ENCODE measurements around the gene C9. TPM values are rescaled to one million over a fixed set of nuclear protein-coding genes. Genes with fewer than 3 reads are reported as not detected.

Gene C9
- polyA plus RNA-seq, 1 donor from 2014 or later, result not detected

DNA sequence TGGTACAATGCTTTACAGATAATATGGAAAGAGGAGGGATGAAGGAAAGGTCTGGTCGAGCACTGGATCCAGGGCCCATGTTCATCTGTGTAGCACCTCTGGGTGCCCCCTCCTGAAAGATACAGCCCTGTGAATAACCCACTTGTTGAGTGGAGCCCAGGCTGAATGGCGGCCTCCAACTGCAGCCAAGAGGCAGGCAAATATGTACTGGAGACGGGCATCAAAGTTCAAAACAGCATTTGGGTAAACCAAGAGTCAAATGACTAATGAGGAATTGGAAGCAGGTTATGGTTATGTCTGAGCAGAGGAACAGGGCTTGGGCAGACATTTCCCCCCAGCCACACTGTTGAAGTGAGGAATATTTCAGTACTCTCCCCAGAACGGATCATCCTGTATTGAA lies 1.1 kb downstream of the C9 start:
- Histone ChIP-seq H3K27ac (ENCODE audit: low read length) (no peak overlapping the region), H3K27me3 (ENCODE audit: insufficient read depth, low read depth, low read length) (no peaks in the 10 kb centered on the region), H4K20me1 (ENCODE audit: insufficient read depth) (no peaks in the 10 kb centered on the region), H3K9me3 (ENCODE audit: low read length) (no peaks in the 10 kb centered on the region), H3K79me2 (replicated peaks; ENCODE audit: insufficient read depth, low read length) (no peaks in the 10 kb centered on the region), H3K9ac (ENCODE audit: low read length) (no peak overlapping the region), H3K4me2 (ENCODE audit: low read length) (no peak overlapping the region), H3K9me2 (ENCODE audit: insufficient read depth, low read length) (no peaks in the 10 kb centered on the region), H3F3A (ENCODE audit: insufficient read depth, low read length, poor library complexity, severe bottlenecking) (no peaks in the 10 kb centered on the region), H2AFZ (ENCODE audit: low read depth, low read length) (no peak overlapping the region), H3K36me3 (ENCODE audit: insufficient read depth, low read length) (no peaks in the 10 kb centered on the region), H3K4me3 (ENCODE audit: low read length) (no peak overlapping the region)
- no peak for TF ChIP-seq EZH2 (IDR thresholded peaks at IDR 0.05; ENCODE audit: borderline replicate concordance, insufficient read depth, low read length, poor library complexity, severe bottlenecking)
- no peak for TF ChIP-seq POLR2AphosphoS5 (IDR thresholded peaks at IDR 0.05)
- TF ChIP-seq, protein P1, sequence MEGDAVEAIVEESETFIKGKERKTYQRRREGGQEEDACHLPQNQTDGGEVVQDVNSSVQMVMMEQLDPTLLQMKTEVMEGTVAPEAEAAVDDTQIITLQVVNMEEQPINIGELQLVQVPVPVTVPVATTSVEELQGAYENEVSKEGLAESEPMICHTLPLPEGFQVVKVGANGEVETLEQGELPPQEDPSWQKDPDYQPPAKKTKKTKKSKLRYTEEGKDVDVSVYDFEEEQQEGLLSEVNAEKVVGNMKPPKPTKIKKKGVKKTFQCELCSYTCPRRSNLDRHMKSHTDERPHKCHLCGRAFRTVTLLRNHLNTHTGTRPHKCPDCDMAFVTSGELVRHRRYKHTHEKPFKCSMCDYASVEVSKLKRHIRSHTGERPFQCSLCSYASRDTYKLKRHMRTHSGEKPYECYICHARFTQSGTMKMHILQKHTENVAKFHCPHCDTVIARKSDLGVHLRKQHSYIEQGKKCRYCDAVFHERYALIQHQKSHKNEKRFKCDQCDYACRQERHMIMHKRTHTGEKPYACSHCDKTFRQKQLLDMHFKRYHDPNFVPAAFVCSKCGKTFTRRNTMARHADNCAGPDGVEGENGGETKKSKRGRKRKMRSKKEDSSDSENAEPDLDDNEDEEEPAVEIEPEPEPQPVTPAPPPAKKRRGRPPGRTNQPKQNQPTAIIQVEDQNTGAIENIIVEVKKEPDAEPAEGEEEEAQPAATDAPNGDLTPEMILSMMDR (IDR thresholded peaks at IDR 0.05; ENCODE audit: poor library complexity, severe bottlenecking), result no peak
- TF ChIP-seq, protein P2, sequence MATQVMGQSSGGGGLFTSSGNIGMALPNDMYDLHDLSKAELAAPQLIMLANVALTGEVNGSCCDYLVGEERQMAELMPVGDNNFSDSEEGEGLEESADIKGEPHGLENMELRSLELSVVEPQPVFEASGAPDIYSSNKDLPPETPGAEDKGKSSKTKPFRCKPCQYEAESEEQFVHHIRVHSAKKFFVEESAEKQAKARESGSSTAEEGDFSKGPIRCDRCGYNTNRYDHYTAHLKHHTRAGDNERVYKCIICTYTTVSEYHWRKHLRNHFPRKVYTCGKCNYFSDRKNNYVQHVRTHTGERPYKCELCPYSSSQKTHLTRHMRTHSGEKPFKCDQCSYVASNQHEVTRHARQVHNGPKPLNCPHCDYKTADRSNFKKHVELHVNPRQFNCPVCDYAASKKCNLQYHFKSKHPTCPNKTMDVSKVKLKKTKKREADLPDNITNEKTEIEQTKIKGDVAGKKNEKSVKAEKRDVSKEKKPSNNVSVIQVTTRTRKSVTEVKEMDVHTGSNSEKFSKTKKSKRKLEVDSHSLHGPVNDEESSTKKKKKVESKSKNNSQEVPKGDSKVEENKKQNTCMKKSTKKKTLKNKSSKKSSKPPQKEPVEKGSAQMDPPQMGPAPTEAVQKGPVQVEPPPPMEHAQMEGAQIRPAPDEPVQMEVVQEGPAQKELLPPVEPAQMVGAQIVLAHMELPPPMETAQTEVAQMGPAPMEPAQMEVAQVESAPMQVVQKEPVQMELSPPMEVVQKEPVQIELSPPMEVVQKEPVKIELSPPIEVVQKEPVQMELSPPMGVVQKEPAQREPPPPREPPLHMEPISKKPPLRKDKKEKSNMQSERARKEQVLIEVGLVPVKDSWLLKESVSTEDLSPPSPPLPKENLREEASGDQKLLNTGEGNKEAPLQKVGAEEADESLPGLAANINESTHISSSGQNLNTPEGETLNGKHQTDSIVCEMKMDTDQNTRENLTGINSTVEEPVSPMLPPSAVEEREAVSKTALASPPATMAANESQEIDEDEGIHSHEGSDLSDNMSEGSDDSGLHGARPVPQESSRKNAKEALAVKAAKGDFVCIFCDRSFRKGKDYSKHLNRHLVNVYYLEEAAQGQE (IDR thresholded peaks at IDR 0.05; ENCODE audit: borderline replicate concordance), result no peak
- TF ChIP-seq EP300 (conservative IDR thresholded peaks at IDR 0.05; ENCODE audit: poor library complexity, severe bottlenecking), result no peak
- no peak for TF ChIP-seq RAD21 (conservative IDR thresholded peaks at IDR 0.05)
- TF ChIP-seq TAF1 (IDR thresholded peaks at IDR 0.05; ENCODE audit: low read depth), result no peak
- TF ChIP-seq MXI1 (conservative IDR thresholded peaks at IDR 0.05; ENCODE audit: poor library complexity, severe bottlenecking), result no peak
- TF ChIP-seq SMC3 (conservative IDR thresholded peaks at IDR 0.05; ENCODE audit: poor library complexity), result no peak

DNA sequence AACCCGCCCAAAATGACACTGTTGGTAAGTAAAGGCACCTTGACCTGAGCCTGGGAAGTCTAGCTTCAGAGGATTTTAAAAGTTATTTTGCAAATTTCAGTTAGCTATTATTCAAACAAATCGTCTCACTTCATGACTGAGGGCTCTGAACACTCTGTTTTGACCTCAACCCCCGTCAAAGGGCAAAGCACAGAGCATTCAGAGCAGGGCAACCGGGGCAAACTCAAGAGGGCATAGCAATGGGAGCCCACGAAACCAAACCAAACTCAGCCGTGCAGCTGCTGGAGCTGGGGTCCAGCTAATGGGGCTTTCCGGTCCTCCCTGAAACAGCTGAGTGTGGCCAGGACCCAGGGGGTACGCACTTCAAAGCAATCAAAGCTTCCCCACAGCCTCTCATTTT lies 1.6 kb downstream of the C9 start:
- no peaks in the 10 kb centered on the region for H4K20me1 ChIP-seq (ENCODE audit: insufficient read depth)
- H3K9me3 ChIP-seq (ENCODE audit: low read length), result no peaks in the 10 kb centered on the region
- H3F3A ChIP-seq (ENCODE audit: insufficient read depth, low read length, poor library complexity, severe bottlenecking), result no peaks in the 10 kb centered on the region
- H3K27ac ChIP-seq (ENCODE audit: low read length), result no peak overlapping the region
- TF ChIP-seq SMC3 (conservative IDR thresholded peaks at IDR 0.05; ENCODE audit: poor library complexity) (no peak), TAF1 (IDR thresholded peaks at IDR 0.05; ENCODE audit: low read depth) (no peak), EZH2 (IDR thresholded peaks at IDR 0.05; ENCODE audit: borderline replicate concordance, insufficient read depth, low read length, poor library complexity, severe bottlenecking) (no peak), EP300 (conservative IDR thresholded peaks at IDR 0.05; ENCODE audit: poor library complexity, severe bottlenecking) (no peak), POLR2AphosphoS5 (IDR thresholded peaks at IDR 0.05) (no peak), MXI1 (conservative IDR thresholded peaks at IDR 0.05; ENCODE audit: poor library complexity, severe bottlenecking) (no peak), RAD21 (conservative IDR thresholded peaks at IDR 0.05) (no peak)
- TF ChIP-seq, protein P2 (IDR thresholded peaks at IDR 0.05; ENCODE audit: borderline replicate concordance), result no peak
- TF ChIP-seq, protein P1 (IDR thresholded peaks at IDR 0.05; ENCODE audit: poor library complexity, severe bottlenecking), result no peak
- H2AFZ ChIP-seq (ENCODE audit: low read depth, low read length), result no peak overlapping the region
- no peaks in the 10 kb centered on the region for H3K36me3 ChIP-seq (ENCODE audit: insufficient read depth, low read length)
- no peak overlapping the region for H3K4me3 ChIP-seq (ENCODE audit: low read length)
- H3K79me2 ChIP-seq (replicated peaks; ENCODE audit: insufficient read depth, low read length), result no peaks in the 10 kb centered on the region
- H3K9me2 ChIP-seq (ENCODE audit: insufficient read depth, low read length), result no peaks in the 10 kb centered on the region
- no peak overlapping the region for H3K9ac ChIP-seq (ENCODE audit: low read length)
- H3K4me2 ChIP-seq (ENCODE audit: low read length), result no peak overlapping the region
- H3K27me3 ChIP-seq (ENCODE audit: insufficient read depth, low read depth, low read length), result no peaks in the 10 kb centered on the region

Measured in neural cell (in vitro differentiated cells).